Endothelial cell of umbilical vein (primary cell): Measurements from ENCODE around the gene HUS1.

Experiments
- EZH2 ChIP-seq: IDR thresholded peaks from 2 replicates; pipeline ENCODE4 v1.6.1; 2012; ENCODE audit warnings: borderline replicate concordance, low read depth, mild to moderate bottlenecking, moderate library complexity, low read length, inconsistent platforms; ENCODE audit not compliant: severe bottlenecking
- FOS ChIP-seq: IDR thresholded peaks from 2 replicates; pipeline ENCODE4 v1.6.1; 2011; ENCODE audit warnings: mild to moderate bottlenecking, low read length, moderate library complexity, borderline replicate concordance; ENCODE audit not compliant: insufficient read depth
- GATA2 ChIP-seq: IDR thresholded peaks from 2 replicates; pipeline ENCODE4 v1.7.0; 2011; ENCODE audit warnings: low read depth, mild to moderate bottlenecking, moderate library complexity, mixed read lengths, low read length; ENCODE audit not compliant: insufficient read length, insufficient read depth
- JUN ChIP-seq: IDR thresholded peaks from 2 replicates; pipeline ENCODE4 v1.6.1; 2011; ENCODE audit warnings: borderline replicate concordance, low read depth; ENCODE audit not compliant: insufficient read length, insufficient read depth
- MYC ChIP-seq: IDR thresholded peaks from one replicate; pipeline ENCODE4 v1.6.1; 2011; ENCODE audit warnings: mild to moderate bottlenecking, low read depth, low read length
- POLR2A ChIP-seq: IDR thresholded peaks from 2 replicates; pipeline ENCODE4 v1.6.1; 2012; ENCODE audit warnings: low read depth, mild to moderate bottlenecking, control low read depth, low read length
- POLR2AphosphoS5 ChIP-seq: IDR thresholded peaks from 2 replicates; pipeline ENCODE4 v1.6.1; 2012; ENCODE audit warnings: low read depth, mild to moderate bottlenecking, control low read depth, low read length, moderate library complexity; ENCODE audit not compliant: insufficient read depth
- TF ChIP-seq, protein P1 (sequence below), 2 donors: IDR thresholded peaks; 1 replicate in 1 of 2; 2 replicates in 1 of 2; pipeline ENCODE4 v1.5.1; 2011; ENCODE audit warnings: low read length in 2 of 2, mild to moderate bottlenecking in 2 of 2, moderate library complexity in 2 of 2, control low read depth in 1 of 2, inconsistent platforms in 1 of 2, low read depth in 1 of 2; ENCODE audit not compliant: insufficient read depth in 1 of 2; ENCODE audit errors: extremely low read depth in 1 of 2
- TF ChIP-seq, protein P2 (sequence below): IDR thresholded peaks from 2 replicates; pipeline ENCODE4 v1.6.1; 2011; ENCODE audit not compliant: insufficient read depth, insufficient read length

DNA sequence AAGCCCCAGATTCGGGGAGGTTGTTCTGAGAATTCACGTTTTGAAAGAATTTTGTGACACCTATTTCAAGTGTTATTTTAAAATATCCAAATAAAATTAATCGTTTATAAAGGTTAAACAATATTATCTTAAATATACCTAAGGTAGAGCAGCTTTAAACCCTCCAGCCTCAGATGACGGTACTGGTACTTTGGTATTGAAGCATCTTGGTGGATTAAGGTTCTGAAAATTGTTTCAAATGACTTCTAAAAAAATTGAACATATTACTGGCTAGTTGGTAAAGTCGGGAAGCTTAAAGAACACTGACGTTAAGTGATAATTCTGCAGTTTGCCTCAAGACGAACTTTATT is 392 bp upstream of the HUS1 start:
- TF ChIP-seq POLR2A (no peak), POLR2AphosphoS5 (no peak), JUN (no peak), EZH2 (no peak), MYC (no peak), FOS (no peak), GATA2 (no peak)
- TF ChIP-seq, protein P1, sequence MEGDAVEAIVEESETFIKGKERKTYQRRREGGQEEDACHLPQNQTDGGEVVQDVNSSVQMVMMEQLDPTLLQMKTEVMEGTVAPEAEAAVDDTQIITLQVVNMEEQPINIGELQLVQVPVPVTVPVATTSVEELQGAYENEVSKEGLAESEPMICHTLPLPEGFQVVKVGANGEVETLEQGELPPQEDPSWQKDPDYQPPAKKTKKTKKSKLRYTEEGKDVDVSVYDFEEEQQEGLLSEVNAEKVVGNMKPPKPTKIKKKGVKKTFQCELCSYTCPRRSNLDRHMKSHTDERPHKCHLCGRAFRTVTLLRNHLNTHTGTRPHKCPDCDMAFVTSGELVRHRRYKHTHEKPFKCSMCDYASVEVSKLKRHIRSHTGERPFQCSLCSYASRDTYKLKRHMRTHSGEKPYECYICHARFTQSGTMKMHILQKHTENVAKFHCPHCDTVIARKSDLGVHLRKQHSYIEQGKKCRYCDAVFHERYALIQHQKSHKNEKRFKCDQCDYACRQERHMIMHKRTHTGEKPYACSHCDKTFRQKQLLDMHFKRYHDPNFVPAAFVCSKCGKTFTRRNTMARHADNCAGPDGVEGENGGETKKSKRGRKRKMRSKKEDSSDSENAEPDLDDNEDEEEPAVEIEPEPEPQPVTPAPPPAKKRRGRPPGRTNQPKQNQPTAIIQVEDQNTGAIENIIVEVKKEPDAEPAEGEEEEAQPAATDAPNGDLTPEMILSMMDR (IDR thresholded peaks at IDR 0.05; ENCODE audit: extremely low read depth in 1 of 2, insufficient read depth in 1 of 2, low read depth in 1 of 2, low read length in 2 of 2) = no peak
- TF ChIP-seq, protein P2, sequence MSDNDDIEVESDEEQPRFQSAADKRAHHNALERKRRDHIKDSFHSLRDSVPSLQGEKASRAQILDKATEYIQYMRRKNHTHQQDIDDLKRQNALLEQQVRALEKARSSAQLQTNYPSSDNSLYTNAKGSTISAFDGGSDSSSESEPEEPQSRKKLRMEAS = no peak
